ENCODE results near the gene TMEM135. TPM values are rescaled to one million over a fixed set of nuclear protein-coding genes. Genes with fewer than 3 reads are reported as not detected.

TMEM135 gene
- total RNA-seq, 6 experiments from 2014 or later = 12.2 to 27.9 (median 18.8) TPM

DNA sequence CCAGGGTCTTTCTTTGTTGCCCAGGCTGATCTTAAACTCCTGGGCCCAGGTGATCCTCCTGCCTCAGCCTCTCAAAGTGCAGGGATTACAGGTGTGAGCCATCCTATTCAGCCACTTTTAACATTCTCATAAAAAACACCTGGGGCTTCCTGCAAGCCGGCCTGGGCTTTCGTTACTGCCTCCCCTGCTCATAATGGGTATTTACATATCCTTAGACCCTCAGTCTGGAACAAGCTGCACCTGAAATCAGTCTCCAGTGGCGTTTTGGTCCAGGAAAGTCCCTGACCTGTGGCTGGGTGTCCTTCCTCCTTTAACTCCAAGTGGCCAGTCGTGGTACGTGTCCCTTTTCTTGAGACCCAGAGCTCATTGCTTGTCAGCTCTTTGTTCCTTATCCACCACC lies 320.7 kb downstream of the TMEM135 start:
- no peak overlapping the region for H3K27ac ChIP-seq
- H3K9me3 ChIP-seq = no peaks in the 10 kb centered on the region
- WGBS (ENCODE audit: insufficient coverage, low coverage, low lambda C conversion rate, missing lambda C conversion rate) = 84% methylated on average over 4 of the region's 5 CpGs
- no peak for DNase-seq
- no peak for ATAC-seq
- intact Hi-C loops (cut with DNase I) = no loop called here
- H3K4me1 ChIP-seq = peaks cover 0 to 6% (median 1%) of the 10 kb centered on the region in 4 donors
- TF ChIP-seq, protein P1, sequence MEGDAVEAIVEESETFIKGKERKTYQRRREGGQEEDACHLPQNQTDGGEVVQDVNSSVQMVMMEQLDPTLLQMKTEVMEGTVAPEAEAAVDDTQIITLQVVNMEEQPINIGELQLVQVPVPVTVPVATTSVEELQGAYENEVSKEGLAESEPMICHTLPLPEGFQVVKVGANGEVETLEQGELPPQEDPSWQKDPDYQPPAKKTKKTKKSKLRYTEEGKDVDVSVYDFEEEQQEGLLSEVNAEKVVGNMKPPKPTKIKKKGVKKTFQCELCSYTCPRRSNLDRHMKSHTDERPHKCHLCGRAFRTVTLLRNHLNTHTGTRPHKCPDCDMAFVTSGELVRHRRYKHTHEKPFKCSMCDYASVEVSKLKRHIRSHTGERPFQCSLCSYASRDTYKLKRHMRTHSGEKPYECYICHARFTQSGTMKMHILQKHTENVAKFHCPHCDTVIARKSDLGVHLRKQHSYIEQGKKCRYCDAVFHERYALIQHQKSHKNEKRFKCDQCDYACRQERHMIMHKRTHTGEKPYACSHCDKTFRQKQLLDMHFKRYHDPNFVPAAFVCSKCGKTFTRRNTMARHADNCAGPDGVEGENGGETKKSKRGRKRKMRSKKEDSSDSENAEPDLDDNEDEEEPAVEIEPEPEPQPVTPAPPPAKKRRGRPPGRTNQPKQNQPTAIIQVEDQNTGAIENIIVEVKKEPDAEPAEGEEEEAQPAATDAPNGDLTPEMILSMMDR (IDR thresholded peaks at IDR 0.05) = no peak
- TF ChIP-seq POLR2A (IDR thresholded peaks at IDR 0.05) = no peak
- H3K27me3 ChIP-seq = no peaks in the 10 kb centered on the region
- H3K4me3 ChIP-seq = no peak overlapping the region
- no peaks in the 10 kb centered on the region for H3K36me3 ChIP-seq

DNA sequence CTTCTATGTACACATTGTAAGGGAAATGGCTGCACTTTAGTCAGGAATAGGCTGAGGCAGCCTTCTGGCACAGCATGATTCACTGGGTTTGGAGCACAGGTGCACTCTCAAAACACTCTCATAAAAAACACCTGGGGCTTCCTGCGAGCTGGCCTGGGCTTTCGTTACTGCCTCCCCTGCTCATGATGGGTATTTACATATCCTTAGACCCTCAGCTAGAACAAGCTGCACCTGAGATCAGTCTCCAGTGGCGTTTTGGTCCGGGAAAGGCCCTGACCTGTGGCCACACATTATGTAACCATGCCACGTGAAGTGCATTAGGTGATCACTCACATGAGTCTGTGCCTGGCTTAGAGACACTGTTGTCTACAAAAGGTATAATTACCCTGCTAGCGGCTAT lies 321.7 kb downstream of the TMEM135 start:
- Histone ChIP-seq H3K27me3 (no peaks in the 10 kb centered on the region), H3K4me1 (peaks cover 0 to 6% (median 1%) of the 10 kb centered on the region in 4 donors), H3K36me3 (no peaks in the 10 kb centered on the region), H3K4me3 (no peak overlapping the region), H3K27ac (no peak overlapping the region), H3K9me3 (no peaks in the 10 kb centered on the region)
- ATAC-seq (peak; percentile 80 to 88 (median 84)), DNase-seq (peak in 1 of 3 donors; percentile 73)
- no peak for TF ChIP-seq POLR2A (IDR thresholded peaks at IDR 0.05)
- TF ChIP-seq, protein P1 (IDR thresholded peaks at IDR 0.05) = no peak
- WGBS (ENCODE audit: insufficient coverage, low coverage, low lambda C conversion rate, missing lambda C conversion rate) = 46% methylated on average over 3 of the region's 6 CpGs
- intact Hi-C loops (cut with DNase I) = no loop called here

DNA sequence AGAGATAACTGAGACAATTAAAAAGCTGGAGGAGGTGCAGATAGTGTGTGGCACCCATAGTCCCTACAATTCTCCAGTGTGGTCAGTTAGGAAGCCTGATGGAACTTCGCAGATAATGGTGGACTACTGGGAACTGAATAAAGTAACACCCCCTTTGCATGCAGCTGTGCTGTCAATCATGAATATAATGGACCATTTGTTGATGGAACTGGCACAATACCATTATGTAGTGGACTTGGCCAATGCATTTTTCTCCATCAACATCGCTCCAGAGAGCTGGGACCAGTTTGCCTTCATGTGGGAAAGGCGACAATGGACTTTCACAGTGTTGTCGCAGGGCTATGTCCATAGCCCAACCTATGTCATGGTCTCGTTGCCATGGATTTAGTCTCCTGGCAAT lies 324.2 kb downstream of the TMEM135 start:
- DNase-seq (no peak), ATAC-seq (no peak)
- H3K4me1 ChIP-seq = peaks cover 0 to 6% (median 1%) of the 10 kb centered on the region in 4 donors
- H3K4me3 ChIP-seq = no peak overlapping the region
- no peak overlapping the region for H3K27ac ChIP-seq
- no peaks in the 10 kb centered on the region for H3K36me3 ChIP-seq
- TF ChIP-seq, protein P1 (IDR thresholded peaks at IDR 0.05) = no peak
- TF ChIP-seq POLR2A (IDR thresholded peaks at IDR 0.05) = no peak
- WGBS (ENCODE audit: insufficient coverage, low coverage, low lambda C conversion rate, missing lambda C conversion rate) = 100% methylated on average over 2 of the region's 5 CpGs
- H3K9me3 ChIP-seq = no peaks in the 10 kb centered on the region
- intact Hi-C loops (cut with DNase I) = loop anchor here in 1 of 2 donors (10.0 kb wide), 1 partner anchor 63 kb away; no protein-coding TSS in a partner anchor
- H3K27me3 ChIP-seq = no peaks in the 10 kb centered on the region

DNA sequence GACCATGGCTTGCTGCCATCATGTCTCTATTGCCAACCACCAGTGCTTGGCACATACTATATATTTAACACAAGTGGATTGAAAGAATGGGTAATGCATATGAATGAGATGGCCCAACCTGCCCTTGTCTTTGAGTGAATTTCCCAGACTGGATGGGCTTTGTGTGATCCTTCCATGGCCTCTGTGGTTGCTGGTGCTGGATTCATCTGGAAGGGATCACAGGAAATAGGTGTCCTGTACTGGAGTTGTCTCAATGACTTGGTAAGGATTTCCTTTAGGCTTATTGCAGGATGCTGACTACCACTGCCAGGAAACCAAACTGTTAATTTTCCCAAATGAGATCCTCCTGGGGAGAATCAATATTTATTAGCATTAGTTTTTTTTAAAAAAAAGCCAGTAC lies 328.6 kb downstream of the TMEM135 start:
- no peak for DNase-seq
- Histone ChIP-seq H3K27ac (no peak overlapping the region), H3K9me3 (no peaks in the 10 kb centered on the region), H3K27me3 (no peaks in the 10 kb centered on the region), H3K36me3 (no peaks in the 10 kb centered on the region), H3K4me3 (no peak overlapping the region), H3K4me1 (no peaks in the 10 kb centered on the region)
- ATAC-seq = no peak
- intact Hi-C loops (cut with DNase I) = loop anchor here in 1 of 2 donors (10.0 kb wide), 1 partner anchor 58 kb away; no protein-coding TSS in a partner anchor
- TF ChIP-seq, protein P1 (IDR thresholded peaks at IDR 0.05) = no peak
- no peak for TF ChIP-seq POLR2A (IDR thresholded peaks at IDR 0.05)

Data from right lobe of liver (tissue), 6 donors.